A673 (cell line): ENCODE data around the gene TBC1D22A. TPM values are rescaled to one million over a fixed set of nuclear protein-coding genes. Genes with fewer than 3 reads are reported as not detected.

Experiments
- BruUV-seq: library from RNA; stranded (reverse); fragments of 400-500 nt; replicated peaks from 2 replicates; lab custom pipeline; 2021; lab: Mats Ljungman, UMichigan
- CTCF ChIA-PET: fragments of 300-600 bp; sonication (Branson Sonifier 250); formaldehyde crosslinking; loops from one replicate; lab custom pipeline; 2022; ENCODE audit warnings: antibody characterized with exemption; lab: Charles Lee
- POLR2A ChIA-PET: fragments of 300-600 bp; sonication (Branson Sonifier 250); formaldehyde crosslinking; loops from one replicate; lab custom pipeline; 2022; ENCODE audit warnings: antibody characterized with exemption; ENCODE audit not compliant: low non-redundant PET; lab: Charles Lee
- DNase-seq: peaks from one replicate; pipeline ENCODE4 v3.0.0-alpha.2; 2015; ENCODE audit warnings: low spot score
- H3K27ac ChIP-seq: fragments of 200-600 bp; sonication (generic); 2 replicates; pipeline ENCODE4 v1.5.1; 2016; ENCODE audit warnings: mixed run types, low read depth, mild to moderate bottlenecking, mixed read lengths, antibody characterized with exemption, low read length; ENCODE audit not compliant: poor library complexity, severe bottlenecking
- H3K27me3 ChIP-seq: fragments of 200-600 bp; sonication (generic); replicated peaks from 2 replicates; pipeline ENCODE4 v1.6.1; 2017; ENCODE audit warnings: mixed run types, low read depth, mild to moderate bottlenecking, mixed read lengths, antibody characterized with exemption, low read length; ENCODE audit not compliant: insufficient read depth, poor library complexity
- H3K36me3 ChIP-seq: fragments of 200-600 bp; sonication (generic); 2 replicates; pipeline ENCODE4 v1.6.1; 2016; ENCODE audit warnings: mixed run types, mild to moderate bottlenecking, mixed read lengths, antibody characterized with exemption, low read length; ENCODE audit not compliant: insufficient read depth, poor library complexity, severe bottlenecking
- H3K4me1 ChIP-seq: fragments of 200-600 bp; sonication (generic); 2 replicates; pipeline ENCODE4 v1.6.1; 2017; ENCODE audit warnings: mixed run types, mild to moderate bottlenecking, mixed read lengths, antibody characterized with exemption, low read length; ENCODE audit not compliant: insufficient read depth, poor library complexity, severe bottlenecking
- H3K4me3 ChIP-seq: fragments of 200-600 bp; sonication (generic); 2 replicates; pipeline ENCODE4 v1.5.1; 2016; ENCODE audit warnings: low read depth, mixed run types, mild to moderate bottlenecking, mixed read lengths, low read length; ENCODE audit not compliant: poor library complexity, severe bottlenecking
- H3K9me3 ChIP-seq: fragments of 200-600 bp; sonication (generic); 2 replicates; pipeline ENCODE4 v1.6.1; 2016; ENCODE audit warnings: mixed run types, low read depth, mild to moderate bottlenecking, mixed read lengths, antibody characterized with exemption, low read length; ENCODE audit not compliant: poor library complexity, severe bottlenecking
- CTCF ChIP-seq: fragments of 300-800, 200-600 bp; sonication (generic); conservative IDR thresholded peaks from 2 replicates; pipeline ENCODE4 v1.5.1; 2017; ENCODE audit warnings: low read depth, mild to moderate bottlenecking, antibody characterized with exemption, low read length, moderate library complexity, mixed read lengths
- EZH2 ChIP-seq: fragments of 200-600 bp; sonication (generic); IDR thresholded peaks from 2 replicates; pipeline ENCODE4 v1.6.1; 2017; ENCODE audit warnings: borderline replicate concordance, low read depth, mild to moderate bottlenecking, mixed read lengths, antibody characterized with exemption, low read length; ENCODE audit not compliant: poor library complexity, severe bottlenecking
- intact Hi-C: fragments of 100-400 bp; cut with micrococcal nuclease; formaldehyde crosslinking; loops from one replicate; pipeline ENCODE4 v1.10.0; 2022; ENCODE audit not compliant: unreplicated experiment
- total RNA-seq: library from RNA; stranded (reverse); gene quantifications from 2 replicates; pipeline ENCODE4 v1.2.3, GENCODE V29; 2021

The TBC1D22A gene
- total RNA-seq, 1 experiment from 2014 or later = 22.5 TPM

- ChIA-PET POLR2A (no interaction called here), CTCF (no interaction called here)
- no TSS peak for BruUV-seq
Measured at GRCh38 chr22:47075568-47075967, 313.1 kb downstream of the TBC1D22A start.

DNA sequence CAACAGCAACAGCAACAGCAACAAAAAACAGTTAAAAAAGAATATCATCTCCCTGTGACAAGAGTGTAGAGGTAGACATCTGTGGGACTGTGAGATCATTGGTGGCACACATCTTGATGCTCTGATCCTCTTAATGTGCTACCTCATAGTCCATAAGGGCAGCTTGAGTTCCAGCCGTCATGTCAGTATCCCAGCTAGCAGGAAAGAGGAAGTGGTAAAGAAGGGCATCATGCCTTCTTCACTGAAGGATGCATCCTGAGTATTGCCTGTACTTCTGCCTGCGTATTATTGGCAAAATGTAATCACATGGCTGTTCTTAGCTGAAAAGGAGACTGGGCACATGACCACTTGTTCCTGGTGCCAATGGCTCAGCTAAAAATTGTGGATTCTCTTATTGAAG is 314.3 kb downstream of the TBC1D22A start:
- TF ChIP-seq CTCF = no peak
- TF ChIP-seq EZH2 = no peak
- CTCF ChIA-PET = no interaction called here

More at GRCh38 chr22:47075568-47075967, 313.1 kb downstream of the TBC1D22A start:
- Histone ChIP-seq H3K36me3 (no peaks in the 10 kb centered on the region), H3K9me3 (peaks cover 3% of the 10 kb centered on the region), H3K27ac (no peak overlapping the region), H3K4me1 (no peaks in the 10 kb centered on the region), H3K27me3 (no peaks in the 10 kb centered on the region), H3K4me3 (no peak overlapping the region)
- DNase-seq = no peak
- intact Hi-C loops = no loop called here
- TF ChIP-seq CTCF = no peak
- TF ChIP-seq EZH2 = no peak

DNA sequence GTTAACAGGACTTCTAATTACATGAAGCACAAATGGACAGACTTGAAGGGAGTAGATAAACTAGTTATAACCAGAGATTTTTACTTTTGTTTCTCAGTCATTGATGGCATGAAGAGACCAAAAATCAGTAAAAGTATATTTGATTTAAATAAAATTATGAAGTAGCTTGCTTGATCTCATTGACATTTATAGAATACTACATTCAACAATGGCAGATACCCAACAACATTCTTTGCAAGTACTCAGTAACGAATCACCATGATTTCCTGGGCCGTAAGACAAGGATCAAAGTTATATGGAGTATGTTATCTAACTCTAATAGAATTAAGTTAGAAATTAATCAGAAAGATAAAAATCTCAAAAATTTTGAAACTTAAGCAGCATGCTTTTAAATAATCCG is 317.6 kb downstream of the TBC1D22A start:
- no TSS peak for BruUV-seq
- CTCF ChIA-PET = no interaction called here
- peaks cover 3% of the 10 kb centered on the region for H3K9me3 ChIP-seq

More for the DNA sequence above, 314.3 kb downstream of the TBC1D22A start:
- POLR2A ChIA-PET = no interaction called here
- peaks cover 3% of the 10 kb centered on the region for H3K9me3 ChIP-seq
- H3K27ac ChIP-seq = no peak overlapping the region
- DNase-seq = no peak
- H3K4me1 ChIP-seq = no peaks in the 10 kb centered on the region
- H3K36me3 ChIP-seq = no peaks in the 10 kb centered on the region
- no peaks in the 10 kb centered on the region for H3K27me3 ChIP-seq
- H3K4me3 ChIP-seq = no peak overlapping the region
- intact Hi-C loops = no loop called here
- BruUV-seq = no TSS peak

More for the DNA sequence above, 317.6 kb downstream of the TBC1D22A start:
- no peaks in the 10 kb centered on the region for H3K4me1 ChIP-seq
- no peak overlapping the region for H3K4me3 ChIP-seq
- DNase-seq = no peak
- no peaks in the 10 kb centered on the region for H3K27me3 ChIP-seq
- POLR2A ChIA-PET = no interaction called here
- no peaks in the 10 kb centered on the region for H3K36me3 ChIP-seq
- TF ChIP-seq CTCF (no peak), EZH2 (no peak)
- H3K27ac ChIP-seq = no peak overlapping the region
- intact Hi-C loops = no loop called here
